Smooth muscle cell (in vitro differentiated cells): ENCODE data around the gene PIWIL4. TPM values are rescaled to one million over a fixed set of nuclear protein-coding genes. Genes with fewer than 3 reads are reported as not detected.
"Not testable (repeated sequence)": the region's sequence is repeated elsewhere in the genome, so short reads cannot be mapped to it uniquely, and the experiment has no call there.

Experiments used
- DNase-seq: peaks from one replicate; lab custom pipeline; 2025; ENCODE audit not compliant: unreplicated experiment; lab: John Stamatoyannopoulos, UW
- H2AFZ ChIP-seq: fragments of 200-600 bp; sonication (generic); 2 replicates; pipeline ENCODE4 v1.6.0; 2016; ENCODE audit warnings: antibody characterized with exemption, low read depth, mild to moderate bottlenecking
- H3F3A ChIP-seq: fragments of 200-600 bp; sonication (generic); 2 replicates; pipeline ENCODE4 v1.6.0; 2017; ENCODE audit warnings: antibody characterized with exemption, low read depth
- H3K27ac ChIP-seq: fragments of 200-600 bp; sonication (generic); 2 replicates; pipeline ENCODE4 v1.5.1; 2016; ENCODE audit warnings: low read depth, mild to moderate bottlenecking
- H3K27me3 ChIP-seq: fragments of 200-600 bp; sonication (generic); 2 replicates; pipeline ENCODE4 v1.6.1; 2016; ENCODE audit warnings: low read depth, mild to moderate bottlenecking
- H3K36me3 ChIP-seq: fragments of 200-600 bp; sonication (generic); 2 replicates; pipeline ENCODE4 v1.5.1; 2016; ENCODE audit warnings: low read depth
- H3K4me1 ChIP-seq: fragments of 200-600 bp; sonication (generic); 2 replicates; pipeline ENCODE4 v1.5.1; 2016; ENCODE audit warnings: low read depth
- H3K4me2 ChIP-seq: fragments of 200-600 bp; sonication (generic); 2 replicates; pipeline ENCODE4 v1.6.0; 2016; ENCODE audit warnings: mild to moderate bottlenecking
- H3K4me3 ChIP-seq: fragments of 200-600 bp; sonication (generic); 2 replicates; pipeline ENCODE4 v1.5.1; 2016; ENCODE audit warnings: mild to moderate bottlenecking
- H3K79me2 ChIP-seq: fragments of 200-600 bp; sonication (generic); 2 replicates; pipeline ENCODE4 v1.6.0; 2016; ENCODE audit warnings: low read depth, mild to moderate bottlenecking
- H3K9ac ChIP-seq: fragments of 200-600 bp; sonication (generic); 2 replicates; pipeline ENCODE4 v1.6.0; 2016; ENCODE audit warnings: low read depth
- H3K9me3 ChIP-seq: fragments of 200-600 bp; sonication (generic); replicated peaks from 2 replicates; pipeline ENCODE4 v1.5.1; 2016; ENCODE audit warnings: low read depth
- H4K20me1 ChIP-seq: fragments of 200-600 bp; sonication (generic); 2 replicates; pipeline ENCODE4 v1.6.0; 2016; ENCODE audit warnings: low read depth
- WGBS: methylation state at CpG from one replicate; pipeline ENCODE4 v1.1.7; 2016; ENCODE audit warnings: low lambda C conversion rate; 5-methylcytosine and 5-hydroxymethylcytosine counted together
- polyA plus RNA-seq: library from polyadenylated mRNA; unstranded; fragments of >200 nt; fragmentation: Nextera tagmentation; extraction: Ambion mirVana; gene quantifications from 2 replicates; pipeline ENCODE4 v1.2.1, GENCODE V29; 2016
- total RNA-seq: library from RNA; depleted of rRNA; stranded (reverse); fragments of >200 nt; gene quantifications from 2 replicates; pipeline ENCODE4 v1.2.3, GENCODE V29; 2014
- TF ChIP-seq, protein P1 (sequence below): fragments of 200-600 bp; sonication (generic); IDR thresholded peaks from 2 replicates; pipeline ENCODE4 v1.5.1; 2017; ENCODE audit warnings: borderline replicate concordance, mild to moderate bottlenecking, antibody characterized with exemption; ENCODE audit not compliant: insufficient read depth, poor library complexity, severe bottlenecking

Gene PIWIL4
- total and polyA plus RNA-seq, 2 experiments from 2014 or later: 0.88 to 3.1 TPM

DNA sequence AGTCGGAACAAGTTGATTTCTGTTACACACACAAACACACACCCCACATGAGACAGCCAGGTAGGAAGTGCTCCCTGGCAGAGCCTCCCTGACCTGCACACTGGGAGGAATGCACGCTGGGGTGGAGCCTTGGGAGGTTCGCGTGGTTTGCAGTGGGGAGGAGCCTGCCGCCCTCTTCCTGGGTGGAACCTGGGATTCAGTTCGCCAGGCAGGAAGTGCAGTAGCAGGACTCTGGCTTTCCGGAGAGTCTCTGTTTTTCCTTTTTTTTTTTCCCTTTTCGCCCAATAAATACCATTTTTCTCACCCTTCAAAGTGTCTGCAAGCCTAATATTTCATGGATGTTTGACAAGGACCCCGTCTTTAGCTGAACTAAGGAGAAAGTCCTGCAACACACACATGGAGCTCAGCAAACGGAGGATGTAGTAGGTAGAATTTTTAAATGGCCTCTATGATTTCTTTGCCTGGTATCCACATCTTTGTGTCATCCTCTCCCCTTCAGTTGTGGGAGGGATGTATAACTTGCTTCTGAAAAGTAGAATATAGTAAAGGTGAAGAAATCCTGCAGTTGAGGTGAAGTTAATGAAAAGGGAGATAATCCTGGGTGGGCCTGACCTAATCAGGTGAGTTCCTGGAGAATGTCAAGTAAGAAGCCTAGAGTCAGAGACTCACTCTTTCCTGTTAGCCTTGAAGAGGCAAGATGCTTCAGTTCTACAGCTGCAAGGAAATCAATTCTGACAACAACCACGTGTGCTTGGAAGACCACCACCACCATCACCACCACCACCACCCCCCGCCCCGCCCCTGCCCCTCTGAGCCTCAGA is 72.9 kb downstream of the PIWIL4 start:
- Histone ChIP-seq H3K27me3 (no peaks in the 10 kb centered on the region), H3K4me1 (no peaks in the 10 kb centered on the region), H3K9ac (no peak overlapping the region), H4K20me1 (no peaks in the 10 kb centered on the region), H3K79me2 (no peaks in the 10 kb centered on the region), H2AFZ (no peak overlapping the region), H3F3A (peaks cover 11% of the 10 kb centered on the region), H3K27ac (peak overlapping the region; percentile 76), H3K4me2 (no peak overlapping the region), H3K4me3 (no peak overlapping the region), H3K36me3 (no peaks in the 10 kb centered on the region), H3K9me3 (no peaks in the 10 kb centered on the region)
- WGBS: 92% methylated on average over 13 of the region's 13 CpGs
- DNase-seq: no peak
- TF ChIP-seq, protein P1, sequence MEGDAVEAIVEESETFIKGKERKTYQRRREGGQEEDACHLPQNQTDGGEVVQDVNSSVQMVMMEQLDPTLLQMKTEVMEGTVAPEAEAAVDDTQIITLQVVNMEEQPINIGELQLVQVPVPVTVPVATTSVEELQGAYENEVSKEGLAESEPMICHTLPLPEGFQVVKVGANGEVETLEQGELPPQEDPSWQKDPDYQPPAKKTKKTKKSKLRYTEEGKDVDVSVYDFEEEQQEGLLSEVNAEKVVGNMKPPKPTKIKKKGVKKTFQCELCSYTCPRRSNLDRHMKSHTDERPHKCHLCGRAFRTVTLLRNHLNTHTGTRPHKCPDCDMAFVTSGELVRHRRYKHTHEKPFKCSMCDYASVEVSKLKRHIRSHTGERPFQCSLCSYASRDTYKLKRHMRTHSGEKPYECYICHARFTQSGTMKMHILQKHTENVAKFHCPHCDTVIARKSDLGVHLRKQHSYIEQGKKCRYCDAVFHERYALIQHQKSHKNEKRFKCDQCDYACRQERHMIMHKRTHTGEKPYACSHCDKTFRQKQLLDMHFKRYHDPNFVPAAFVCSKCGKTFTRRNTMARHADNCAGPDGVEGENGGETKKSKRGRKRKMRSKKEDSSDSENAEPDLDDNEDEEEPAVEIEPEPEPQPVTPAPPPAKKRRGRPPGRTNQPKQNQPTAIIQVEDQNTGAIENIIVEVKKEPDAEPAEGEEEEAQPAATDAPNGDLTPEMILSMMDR: no peak

- no peaks in the 10 kb centered on the region for H3K79me2 ChIP-seq
These were observed 74.1 kb downstream of the PIWIL4 start for GRCh38 chr11:94641167-94641761.

GRCh38 chr11:94643186-94643585 is 76.0 kb downstream of the PIWIL4 start:
- H2AFZ ChIP-seq, H4K20me1 ChIP-seq, H3K27me3 ChIP-seq, H3K27ac ChIP-seq, H3K9me3 ChIP-seq, H3K4me2 ChIP-seq, H3K4me3 ChIP-seq, H3K4me1 ChIP-seq, H3K36me3 ChIP-seq, H3K79me2 ChIP-seq, H3K9ac ChIP-seq, DNase-seq: not testable (repeated sequence)
- H3F3A ChIP-seq: peaks cover 14% of the 10 kb centered on the region
- 60% methylated on average over 7 of the region's 8 CpGs for WGBS

More at GRCh38 chr11:94641167-94641761, 74.1 kb downstream of the PIWIL4 start:
- Histone ChIP-seq H3K36me3 (no peaks in the 10 kb centered on the region), H3K4me2 (no peak overlapping the region), H3K4me3 (no peak overlapping the region), H2AFZ (no peak overlapping the region), H4K20me1 (no peaks in the 10 kb centered on the region), H3F3A (peaks cover 11% of the 10 kb centered on the region), H3K9me3 (no peaks in the 10 kb centered on the region), H3K4me1 (no peaks in the 10 kb centered on the region), H3K27ac (no peak overlapping the region), H3K27me3 (no peaks in the 10 kb centered on the region), H3K9ac (no peak overlapping the region)
- 91% methylated on average over 8 of the region's 8 CpGs for WGBS
- TF ChIP-seq, protein P1: no peak
- no peak for DNase-seq

- WGBS: 39% methylated on average over 3 of the region's 3 CpGs
- H3K9ac ChIP-seq: no peak overlapping the region
- peak overlapping the region; percentile 80 for H2AFZ ChIP-seq
- H4K20me1 ChIP-seq: no peaks in the 10 kb centered on the region
- TF ChIP-seq, protein P1: no peak
- no peaks in the 10 kb centered on the region for H3K79me2 ChIP-seq
- no peaks in the 10 kb centered on the region for H3K9me3 ChIP-seq
- H3K27ac ChIP-seq: no peak overlapping the region
- H3F3A ChIP-seq: peaks cover 9% of the 10 kb centered on the region
- no peak overlapping the region for H3K4me2 ChIP-seq
- DNase-seq: no peak
- peaks cover 10% of the 10 kb centered on the region for H3K4me1 ChIP-seq
- H3K27me3 ChIP-seq: no peaks in the 10 kb centered on the region
- no peak overlapping the region for H3K4me3 ChIP-seq
- no peaks in the 10 kb centered on the region for H3K36me3 ChIP-seq
These were observed 80.8 kb downstream of the PIWIL4 start for GRCh38 chr11:94647926-94648325.
